Caco-2 (cell line): ENCODE data around the gene DNER. TPM values are rescaled to one million over a fixed set of nuclear protein-coding genes. Genes with fewer than 3 reads are reported as not detected.

ENCODE experiments used
- BruUV-seq: library from RNA; stranded (reverse); fragments of 400-500 nt; replicated peaks from 2 replicates; lab custom pipeline; 2021; lab: Mats Ljungman, UMichigan
- CTCF ChIA-PET: fragments of 300-600 bp; sonication (Branson Sonifier 250); formaldehyde crosslinking; loops from one replicate; lab custom pipeline; 2022; ENCODE audit warnings: antibody characterized with exemption; lab: Charles Lee
- POLR2A ChIA-PET: fragments of 300-600 bp; sonication (Branson Sonifier 250); formaldehyde crosslinking; loops from one replicate; lab custom pipeline; 2022; ENCODE audit warnings: antibody characterized with exemption; lab: Charles Lee
- DNase-seq, 2 experiments: peaks; one replicate each; pipeline versions ENCODE4 v3.0.0 to v3.0.0-alpha.2; 2020 to 2022
- H3K27me3 ChIP-seq: replicated peaks from 2 replicates; pipeline ENCODE4 v1.6.0; 2011; ENCODE audit warnings: low read length; ENCODE audit not compliant: control insufficient read depth, insufficient read depth
- H3K36me3 ChIP-seq: 2 replicates; pipeline ENCODE4 v1.5.1; 2011; ENCODE audit warnings: low read length; ENCODE audit not compliant: control insufficient read depth, insufficient read depth
- H3K4me1 ChIP-seq: fragments of 250-450 bp; sonication (Bioruptor Pico); 2 replicates; pipeline ENCODE4 v1.5.1; 2020; ENCODE audit warnings: mild to moderate bottlenecking
- H3K4me3 ChIP-seq: 2 replicates; pipeline ENCODE4 v1.5.1; 2011; ENCODE audit warnings: low read depth, mild to moderate bottlenecking, control low read depth, low read length
- H3K9me3 ChIP-seq: fragments of 250-450 bp; sonication (Bioruptor Pico); 2 replicates; pipeline ENCODE4 v1.5.1; 2020; ENCODE audit warnings: mild to moderate bottlenecking, moderate library complexity
- H3K27ac Mint-ChIP-seq: one replicate; pipeline ENCODE4 v1.8.0; 2022; ENCODE audit warnings: mixed read lengths; ENCODE audit not compliant: unreplicated experiment
- H3K27me3 Mint-ChIP-seq: one replicate; pipeline ENCODE4 v1.8.0; 2022; ENCODE audit warnings: mixed read lengths; ENCODE audit not compliant: insufficient read depth, unreplicated experiment
- H3K36me3 Mint-ChIP-seq: one replicate; pipeline ENCODE4 v1.8.0; 2022; ENCODE audit warnings: mild to moderate bottlenecking, mixed read lengths; ENCODE audit not compliant: insufficient read depth, unreplicated experiment
- H3K4me1 Mint-ChIP-seq: one replicate; pipeline ENCODE4 v1.8.0; 2022; ENCODE audit warnings: low read depth, mixed read lengths; ENCODE audit not compliant: unreplicated experiment
- H3K4me3 Mint-ChIP-seq: one replicate; pipeline ENCODE4 v1.8.0; 2022; ENCODE audit warnings: mild to moderate bottlenecking, moderate library complexity, mixed read lengths; ENCODE audit not compliant: unreplicated experiment
- H3K9me3 Mint-ChIP-seq: one replicate; pipeline ENCODE4 v1.8.0; 2022; ENCODE audit warnings: mixed read lengths; ENCODE audit not compliant: unreplicated experiment
- intact Hi-C: fragments of 100-400 bp; cut with micrococcal nuclease; formaldehyde crosslinking; loops from one replicate; pipeline ENCODE4 v1.10.0; 2022; ENCODE audit not compliant: unreplicated experiment
- total RNA-seq: library from RNA; stranded (reverse); gene quantifications from 2 replicates; pipeline ENCODE4 v1.2.3, GENCODE V29; 2022
- TF ChIP-seq, protein P1 (sequence below), 2 experiments: fragments of 200-600 bp in 1 of 2; IDR thresholded peaks; 1 replicate in 1 of 2; 2 replicates in 1 of 2; pipeline versions ENCODE4 v1.5.1 to v1.8.0; 2011 to 2022; ENCODE audit warnings: antibody characterized with exemption in 1 of 2, control low read depth in 1 of 2, inconsistent platforms in 1 of 2, low read depth in 1 of 2, low read length in 1 of 2, mild to moderate bottlenecking in 1 of 2, moderate library complexity in 1 of 2; ENCODE audit not compliant: insufficient read depth in 1 of 2, severe bottlenecking in 1 of 2, unreplicated experiment in 1 of 2

The DNER gene
- total RNA-seq, 1 experiment from 2014 or later, result not detected

DNA sequence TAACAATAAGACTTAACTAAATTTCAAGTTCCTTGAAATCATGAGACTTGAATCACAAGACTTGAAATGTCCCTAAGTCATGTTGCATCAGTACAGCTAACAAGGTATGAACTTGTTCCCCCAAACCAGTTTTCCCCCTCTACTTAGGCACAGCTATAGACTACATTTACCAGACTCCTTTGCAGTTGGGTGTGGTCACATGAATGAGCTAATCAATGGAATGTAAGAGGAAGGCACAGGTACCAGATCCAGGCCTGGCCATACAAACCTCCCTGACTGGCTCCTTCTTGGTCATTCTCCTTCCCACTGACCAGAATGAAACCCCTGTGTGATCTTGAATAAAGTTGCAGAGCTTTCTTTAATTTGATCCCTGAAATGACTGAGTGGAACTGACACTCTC lies 77.8 kb downstream of the DNER start:
- Mint-ChIP-seq H3K4me3 (no peak overlapping the region), H3K9me3 (no peaks in the 10 kb centered on the region), H3K36me3 (no peaks in the 10 kb centered on the region), H3K27me3 (peaks cover 8% of the 10 kb centered on the region), H3K4me1 (no peaks in the 10 kb centered on the region), H3K27ac (no peak overlapping the region)
- DNase-seq, result no peak
- H3K36me3 ChIP-seq, result no peaks in the 10 kb centered on the region
- H3K9me3 ChIP-seq, result no peaks in the 10 kb centered on the region
- intact Hi-C loops, result no loop called here
- ChIA-PET POLR2A (no interaction called here), CTCF (no interaction called here)
- TF ChIP-seq, protein P1, sequence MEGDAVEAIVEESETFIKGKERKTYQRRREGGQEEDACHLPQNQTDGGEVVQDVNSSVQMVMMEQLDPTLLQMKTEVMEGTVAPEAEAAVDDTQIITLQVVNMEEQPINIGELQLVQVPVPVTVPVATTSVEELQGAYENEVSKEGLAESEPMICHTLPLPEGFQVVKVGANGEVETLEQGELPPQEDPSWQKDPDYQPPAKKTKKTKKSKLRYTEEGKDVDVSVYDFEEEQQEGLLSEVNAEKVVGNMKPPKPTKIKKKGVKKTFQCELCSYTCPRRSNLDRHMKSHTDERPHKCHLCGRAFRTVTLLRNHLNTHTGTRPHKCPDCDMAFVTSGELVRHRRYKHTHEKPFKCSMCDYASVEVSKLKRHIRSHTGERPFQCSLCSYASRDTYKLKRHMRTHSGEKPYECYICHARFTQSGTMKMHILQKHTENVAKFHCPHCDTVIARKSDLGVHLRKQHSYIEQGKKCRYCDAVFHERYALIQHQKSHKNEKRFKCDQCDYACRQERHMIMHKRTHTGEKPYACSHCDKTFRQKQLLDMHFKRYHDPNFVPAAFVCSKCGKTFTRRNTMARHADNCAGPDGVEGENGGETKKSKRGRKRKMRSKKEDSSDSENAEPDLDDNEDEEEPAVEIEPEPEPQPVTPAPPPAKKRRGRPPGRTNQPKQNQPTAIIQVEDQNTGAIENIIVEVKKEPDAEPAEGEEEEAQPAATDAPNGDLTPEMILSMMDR (IDR thresholded peaks at IDR 0.05; ENCODE audit: insufficient read depth in 1 of 2, low read depth in 1 of 2, low read length in 1 of 2, severe bottlenecking in 1 of 2, unreplicated experiment in 1 of 2), result no peak
- H3K4me3 ChIP-seq, result no peak overlapping the region
- no TSS peak for BruUV-seq
- no peaks in the 10 kb centered on the region for H3K4me1 ChIP-seq
- H3K27me3 ChIP-seq, result no peaks in the 10 kb centered on the region

DNA sequence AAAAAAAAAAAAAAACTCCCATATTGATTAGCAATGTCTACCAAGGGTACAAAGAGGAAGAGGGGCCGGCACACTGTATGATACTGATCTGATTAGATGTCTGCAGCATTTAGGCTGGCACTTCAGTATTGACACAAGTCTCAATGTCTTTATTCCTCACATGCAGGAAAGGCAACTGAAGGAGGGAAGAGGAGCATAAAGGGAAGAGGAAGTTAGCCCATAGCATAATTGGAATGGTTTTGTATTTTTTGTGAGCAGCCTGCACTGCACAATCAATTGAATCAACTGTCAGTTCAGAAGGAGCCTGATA lies 79.0 kb downstream of the DNER start:
- Histone ChIP-seq H3K9me3 (no peaks in the 10 kb centered on the region), H3K36me3 (no peaks in the 10 kb centered on the region), H3K27me3 (no peaks in the 10 kb centered on the region), H3K4me3 (no peak overlapping the region), H3K4me1 (no peaks in the 10 kb centered on the region)
- Mint-ChIP-seq H3K36me3 (no peaks in the 10 kb centered on the region), H3K9me3 (no peaks in the 10 kb centered on the region), H3K27me3 (no peaks in the 10 kb centered on the region), H3K4me1 (no peaks in the 10 kb centered on the region), H3K4me3 (no peak overlapping the region), H3K27ac (no peak overlapping the region)
- CTCF ChIA-PET, result no interaction called here
- intact Hi-C loops, result no loop called here
- DNase-seq, result no peak
- TF ChIP-seq, protein P1 (IDR thresholded peaks at IDR 0.05; ENCODE audit: insufficient read depth in 1 of 2, low read depth in 1 of 2, low read length in 1 of 2, severe bottlenecking in 1 of 2, unreplicated experiment in 1 of 2), result no peak
- BruUV-seq, result no TSS peak
- POLR2A ChIA-PET, result no interaction called here

DNA sequence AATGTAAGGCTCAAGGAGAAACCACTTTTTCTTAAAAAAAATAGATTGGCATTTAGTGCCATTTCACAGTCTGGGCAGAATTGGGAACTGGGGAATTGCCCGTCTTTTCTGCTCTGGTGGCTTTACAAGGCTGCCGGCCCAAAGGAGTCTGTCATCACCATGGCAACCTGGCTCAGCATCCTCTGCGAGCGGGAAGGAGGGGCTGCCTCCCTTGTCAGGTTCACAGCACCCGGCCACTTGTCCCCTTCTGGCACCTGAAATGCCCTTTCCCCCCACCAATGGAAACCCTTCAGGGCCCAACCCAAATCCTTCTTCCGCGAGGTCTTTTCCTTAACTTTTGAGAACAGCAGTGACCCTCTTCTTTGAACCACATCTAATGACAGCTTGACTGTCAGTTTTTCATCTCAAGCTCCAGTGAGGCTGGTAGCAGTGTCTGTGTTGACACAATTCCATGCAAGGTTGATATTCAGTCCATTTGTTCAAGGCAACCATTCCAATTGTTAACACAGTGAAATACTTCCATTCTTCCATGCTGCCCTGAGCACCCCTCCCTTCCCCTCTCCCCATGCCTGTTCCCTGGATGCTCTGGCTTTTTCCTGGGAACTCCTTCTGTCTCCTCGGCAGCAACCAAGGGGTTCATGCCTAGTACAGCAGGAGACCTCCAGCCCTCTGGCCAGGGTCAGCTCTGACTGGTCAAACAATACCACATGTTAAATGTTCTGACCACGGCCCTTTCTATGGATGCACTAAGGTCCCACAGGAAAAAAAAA lies 79.6 kb downstream of the DNER start:
- BruUV-seq, result no TSS peak
- Histone ChIP-seq H3K4me3 (no peak overlapping the region), H3K36me3 (no peaks in the 10 kb centered on the region), H3K27me3 (no peaks in the 10 kb centered on the region), H3K4me1 (no peaks in the 10 kb centered on the region), H3K9me3 (no peaks in the 10 kb centered on the region)
- Mint-ChIP-seq H3K27me3 (no peaks in the 10 kb centered on the region), H3K36me3 (no peaks in the 10 kb centered on the region), H3K4me3 (no peak overlapping the region), H3K4me1 (no peaks in the 10 kb centered on the region), H3K27ac (no peak overlapping the region), H3K9me3 (no peaks in the 10 kb centered on the region)
- intact Hi-C loops, result no loop called here
- no peak for DNase-seq
- TF ChIP-seq, protein P1 (IDR thresholded peaks at IDR 0.05; ENCODE audit: insufficient read depth in 1 of 2, low read depth in 1 of 2, low read length in 1 of 2, severe bottlenecking in 1 of 2, unreplicated experiment in 1 of 2), result no peak
- ChIA-PET CTCF (no interaction called here), POLR2A (no interaction called here)
